GM23248 (cell line): ENCODE measurements around the gene SLC25A26.

Experiments
- EZH2 ChIP-seq: fragments of 200-600 bp; sonication (generic); IDR thresholded peaks from 2 replicates; pipeline ENCODE4 v1.6.1; 2018; ENCODE audit warnings: antibody characterized with exemption, mild to moderate bottlenecking; ENCODE audit not compliant: insufficient read depth, poor library complexity, severe bottlenecking
- EZH2phosphoT487 ChIP-seq: fragments of 200-600 bp; sonication (generic); IDR thresholded peaks from 2 replicates; pipeline ENCODE4 v1.6.1; 2018; ENCODE audit warnings: antibody characterized with exemption, moderate library complexity, mild to moderate bottlenecking, low read depth; ENCODE audit not compliant: insufficient read depth

DNA sequence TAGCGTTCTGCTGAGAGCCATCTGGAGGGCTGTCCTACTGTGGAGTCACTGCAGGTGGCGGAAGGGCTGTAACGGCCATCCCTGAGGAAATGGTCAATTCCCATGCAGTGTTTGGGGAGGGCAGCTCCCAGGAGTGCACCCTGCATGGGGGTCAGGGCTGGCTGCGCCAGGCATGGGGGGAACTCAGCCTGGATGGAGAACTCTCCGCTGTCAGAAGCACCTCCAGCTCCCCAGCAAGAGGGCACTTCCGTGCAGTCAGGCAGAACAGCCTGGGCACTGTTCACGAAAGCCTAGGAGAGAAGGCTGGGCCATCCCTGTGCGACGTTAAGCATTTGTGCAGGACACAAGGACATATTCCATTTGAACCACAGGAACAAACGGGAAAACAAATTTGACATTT, 174.8 kb downstream of the SLC25A26 start:
- TF ChIP-seq EZH2 (no peak), EZH2phosphoT487 (no peak)
